Hypothalamus (tissue), 51 donors: Measurements from ENCODE around the gene COX8C.
"Not testable (repeated sequence)": the region's sequence is repeated elsewhere in the genome, so short reads cannot be mapped to it uniquely, and the experiment has no call there.

ENCODE experiments used
- DNase-seq, 51 donors: peaks; one replicate each; lab custom pipeline; 2025; lab: John Stamatoyannopoulos, UW

Gene COX8C

GRCh38 chr14:93354873-93355272, 7.9 kb downstream of the COX8C start:
- DNase-seq: not testable (repeated sequence)

GRCh38 chr14:93368996-93369712, 22.2 kb downstream of the COX8C start:
- peak in 1 of 51 donors; percentile 5 for DNase-seq

- peak in 3 of 51 donors; percentile 2 to 5 (median 3) for DNase-seq
Observed at GRCh38 chr14:93369713-93370266, 22.8 kb downstream of the COX8C start.

GRCh38 chr14:93375673-93376156, 28.7 kb downstream of the COX8C start:
- DNase-seq: no peak

GRCh38 chr14:93379831-93380230, 32.8 kb downstream of the COX8C start:
- no peak for DNase-seq

GRCh38 chr14:93381644-93382043, 34.7 kb downstream of the COX8C start:
- DNase-seq: no peak

- DNase-seq: peak in 2 of 51 donors; percentile 31 to 80
Observed at GRCh38 chr14:93384256-93384655, 37.3 kb downstream of the COX8C start.

GRCh38 chr14:93395231-93395630, 48.2 kb downstream of the COX8C start:
- DNase-seq: no peak

GRCh38 chr14:93396456-93396855, 49.5 kb downstream of the COX8C start:
- no peak for DNase-seq
